GM12878 (cell line): ENCODE results near the gene SCARF1. TPM values are rescaled to one million over a fixed set of nuclear protein-coding genes. Genes with fewer than 3 reads are reported as not detected.

ENCODE experiments used
- ATAC-seq: fragments of 200-7000 bp; cut with Tn5 transposase; 3 replicates; pipeline ENCODE4 v1.9.1; 2020; ENCODE audit warnings: mild to moderate bottlenecking, moderate library complexity
- BruUV-seq: library from RNA; stranded (reverse); fragments of 400-500 nt; replicated peaks from 2 replicates; lab custom pipeline; 2021; lab: Mats Ljungman, UMichigan
- CTCF ChIA-PET: fragments of 300-600 bp; sonication (Branson Sonifier 250); formaldehyde crosslinking; extraction: SDS; loops from one replicate; lab custom pipeline; 2021; ENCODE audit warnings: inconsistent platforms; lab: Yijun Ruan, JAX
- POLR2A ChIA-PET: fragments of 350-600 bp; formaldehyde crosslinking; extraction: SDS; loops from one replicate; lab custom pipeline; 2021; ENCODE audit warnings: inconsistent platforms; lab: Charles Lee
- RAD21 ChIA-PET: fragments of 300-600 bp; sonication (Branson Sonifier 250); formaldehyde crosslinking; loops from one replicate; lab custom pipeline; 2023; ENCODE audit warnings: antibody characterized with exemption; ENCODE audit not compliant: unreplicated experiment; lab: Charles Lee
- SMC1A ChIA-PET: fragments of 300-600 bp; sonication (Branson Sonifier 250); formaldehyde crosslinking; loops from one replicate; lab custom pipeline; 2023; ENCODE audit not compliant: unreplicated experiment, uncharacterized antibody; lab: Charles Lee
- DNase-seq: peaks from one replicate; pipeline ENCODE4 v3.0.0-alpha.2; 2011; ENCODE audit warnings: low read depth, low spot score
- FAIRE-seq: peaks from 3 replicates; lab custom pipeline; 2011; peaks lifted over from hg19 to GRCh38; lab: Jason Lieb, UNC
- H2AFZ ChIP-seq: 2 replicates; pipeline ENCODE4 v1.6.0; 2011; ENCODE audit warnings: low read depth, low read length, control low read depth; ENCODE audit not compliant: control insufficient read depth
- H3K27ac ChIP-seq: 2 replicates; pipeline ENCODE4 v1.5.1; 2011; ENCODE audit warnings: control low read depth; ENCODE audit not compliant: control insufficient read depth, insufficient read depth
- H3K27me3 ChIP-seq, 2 experiments: replicated peaks in 1 of 2; 2 replicates each; pipeline versions ENCODE4 v1.6.0 to v1.6.1; 2011; ENCODE audit warnings: low read length in 1 of 2; ENCODE audit not compliant: control insufficient read depth in 2 of 2, insufficient read depth in 2 of 2
- H3K36me3 ChIP-seq, 2 experiments: 2 replicates each; pipeline ENCODE4 v1.5.1; 2011; ENCODE audit warnings: low read length in 1 of 2; ENCODE audit not compliant: control insufficient read depth in 2 of 2, insufficient read depth in 2 of 2
- H3K4me1 ChIP-seq: 2 replicates; pipeline ENCODE4 v1.6.1; 2011; ENCODE audit warnings: mild to moderate bottlenecking, low read length, moderate library complexity, mixed read lengths; ENCODE audit not compliant: control insufficient read depth, insufficient read depth
- H3K4me2 ChIP-seq: 2 replicates; pipeline ENCODE4 v1.6.0; 2011; ENCODE audit warnings: control low read depth; ENCODE audit not compliant: control insufficient read depth, insufficient read depth
- H3K4me3 ChIP-seq: fragments of 200-600 bp; sonication (generic); 2 replicates; pipeline ENCODE4 v1.5.1; 2016
- H3K79me2 ChIP-seq: 2 replicates; pipeline ENCODE4 v1.6.0; 2011; ENCODE audit warnings: low read length; ENCODE audit not compliant: control insufficient read depth, insufficient read depth
- H3K9ac ChIP-seq: 2 replicates; pipeline ENCODE4 v1.8.0; 2011; ENCODE audit warnings: low read length, control low read depth, mixed read lengths; ENCODE audit not compliant: control insufficient read depth, insufficient read depth
- H3K9me3 ChIP-seq: replicated peaks from 3 replicates; pipeline ENCODE4 v1.5.1; 2011; ENCODE audit warnings: mild to moderate bottlenecking, low read length; ENCODE audit not compliant: control insufficient read depth, insufficient read depth
- H4K20me1 ChIP-seq: 2 replicates; pipeline ENCODE4 v1.6.0; 2011; ENCODE audit not compliant: control insufficient read depth, insufficient read depth
- FOXK2 ChIP-seq: fragments of 450-650 bp; IDR thresholded peaks from 2 replicates; pipeline ENCODE4 v1.6.1; 2017; ENCODE audit warnings: mild to moderate bottlenecking, moderate library complexity
- NFXL1 ChIP-seq: fragments of 450-650 bp; IDR thresholded peaks from 2 replicates; pipeline ENCODE4 v1.6.1; 2017; ENCODE audit warnings: antibody characterized with exemption, mild to moderate bottlenecking, borderline replicate concordance
- RB1 ChIP-seq: fragments of 450-650 bp; formaldehyde crosslinking; IDR thresholded peaks from 2 replicates; pipeline ENCODE4 v1.6.1; 2017; ENCODE audit warnings: mild to moderate bottlenecking, borderline replicate concordance
- RBBP5 ChIP-seq: fragments of 200-600 bp; sonication (generic); conservative IDR thresholded peaks from 2 replicates; pipeline ENCODE4 v1.6.1; 2016
- SKIL ChIP-seq: fragments of 450-650 bp; IDR thresholded peaks from 2 replicates; pipeline ENCODE4 v1.6.1; 2017; ENCODE audit warnings: mild to moderate bottlenecking, low read depth, inconsistent platforms; ENCODE audit not compliant: poor library complexity, severe bottlenecking
- STAT1 ChIP-seq: fragments of 450-650 bp; conservative IDR thresholded peaks from 2 replicates; pipeline ENCODE4 v1.6.1; 2014; ENCODE audit warnings: antibody characterized with exemption, mild to moderate bottlenecking
- USF2 ChIP-seq: IDR thresholded peaks from 2 replicates; pipeline ENCODE4 v1.6.1; 2011; ENCODE audit warnings: low read depth, low read length, improper control_type of control experiment, borderline replicate concordance
- ZBTB40 ChIP-seq: fragments of 450-650 bp; IDR thresholded peaks from 2 replicates; pipeline ENCODE4 v1.6.1; 2016; ENCODE audit warnings: mild to moderate bottlenecking, moderate library complexity, borderline replicate concordance
- WGBS: methylation state at CpG from one replicate; pipeline ENCODE4 v1.1.6; 2016; ENCODE audit warnings: low lambda C conversion rate; ENCODE audit not compliant: insufficient replicate concordance, insufficient coverage; ENCODE audit errors: missing lambda C conversion rate; 5-methylcytosine and 5-hydroxymethylcytosine counted together
- in situ Hi-C: fragments of 300-500 bp; cut with MboI; formaldehyde crosslinking; loops from 9 replicates; pipeline ENCODE4 v1.14.3; 2018; ENCODE audit warnings: mixed read lengths
- intact Hi-C: fragments of 100-400 bp; cut with micrococcal nuclease; formaldehyde crosslinking; loops from one replicate; pipeline ENCODE4 v1.14.2; 2022; ENCODE audit not compliant: unreplicated experiment
- polyA plus RNA-seq, 11 experiments: library from polyadenylated mRNA; depleted of rRNA in 4 of 11; unstranded in 6 of 11; stranded (reverse) in 5 of 11; fragments of >200 nt; fragmentation: Nextera tagmentation in 4 of 11; fragmentation: Illumina TruSeq in 1 of 11; extraction: Ambion mirVana in 4 of 11; extraction: Trizol in 1 of 11; gene quantifications; 1 replicate in 1 of 11; 2 replicates in 10 of 11; pipeline versions ENCODE4 v1.2.1 to v1.2.3, GENCODE V29; 2011 to 2016; ENCODE audit warnings: inconsistent platforms in 2 of 11, missing spikeins in 2 of 11, low read depth in 1 of 11
- total RNA-seq, 4 experiments: library from RNA; depleted of rRNA in 3 of 4; stranded (reverse); fragments of >200 nt in 3 of 4; fragmentation: Illumina TruSeq in 1 of 4; extraction: Trizol in 1 of 4; gene quantifications; 2 replicates each; pipeline versions ENCODE4 v1.2.1 to v1.2.3, GENCODE V29; 2013 to 2021

The SCARF1 gene
- total and polyA plus RNA-seq, 10 of the 15 experiments (the other 5 are each of a cell fraction or from before 2014, with no cell fraction given): 0.10 to 1.7 (median 0.43) TPM

GRCh38 chr17:1625581-1625980 lies 20.0 kb downstream of the SCARF1 start:
- no peak overlapping the region for H3K4me3 ChIP-seq
- 87% methylated on average over 6 of the region's 6 CpGs for WGBS
- H3K27me3 ChIP-seq: no peaks in the 10 kb centered on the region
- RAD21 ChIA-PET: interaction anchor here (0.6 to 10.0 kb wide), 5 partner anchors 19 to 352 kb away, joined by 3 to 317 read pairs (median 4); no protein-coding TSS in a partner anchor
- POLR2A ChIA-PET: interaction anchor here (0.6 to 6.0 kb wide), 8 partner anchors 12 to 260 kb away, joined by 3 to 56 read pairs (median 5); partner anchors contain the start of genes INPP5K and RILP
- TF ChIP-seq ZBTB40: no peak
- TF ChIP-seq STAT1: no peak
- no peak for TF ChIP-seq FOXK2
- TF ChIP-seq RB1: no peak
- no peak for TF ChIP-seq SKIL
- TF ChIP-seq USF2: no peak
- TF ChIP-seq RBBP5: no peak
- no peak for TF ChIP-seq NFXL1
- peaks cover 29% of the 10 kb centered on the region for H3K4me1 ChIP-seq
- no TSS peak for BruUV-seq
- 0 out of 2 replicates have a peak overlapping the region, but pooled peaks have one; percentile 12 for H3K4me2 ChIP-seq
- H2AFZ ChIP-seq: peak overlapping the region; percentile 31
- DNase-seq: no peak
- FAIRE-seq: no peak
- CTCF ChIA-PET: interaction anchor here (0.6 to 9.9 kb wide), 12 partner anchors 10 to 420 kb away, joined by 3 to 380 read pairs (median 4); partner anchors contain the start of genes INPP5K and RILP
- in situ Hi-C loops (loop anchor here (10.0 kb wide), 1 partner anchor 51 kb away; no protein-coding TSS in a partner anchor), intact Hi-C loops (loop anchor here (5.0 kb wide), 1 partner anchor 33 kb away; no protein-coding TSS in a partner anchor)
- no peak overlapping the region for H3K27ac ChIP-seq
- no peaks in the 10 kb centered on the region for H4K20me1 ChIP-seq
- no peak for ATAC-seq
- H3K79me2 ChIP-seq: peaks cover 6% of the 10 kb centered on the region
- no peaks in the 10 kb centered on the region for H3K36me3 ChIP-seq
- H3K9ac ChIP-seq: no peak overlapping the region
- SMC1A ChIA-PET: interaction anchor here (0.9 to 3.5 kb wide), 6 partner anchors 12 to 92 kb away, joined by 3 to 34 read pairs (median 8); no protein-coding TSS in a partner anchor
- H3K9me3 ChIP-seq: no peaks in the 10 kb centered on the region
